ENCODE data around the gene CUEDC1.
A peak's percentile ranks its signal among the peaks of the same experiment; 100 is the strongest.

The CUEDC1 gene, protein sequence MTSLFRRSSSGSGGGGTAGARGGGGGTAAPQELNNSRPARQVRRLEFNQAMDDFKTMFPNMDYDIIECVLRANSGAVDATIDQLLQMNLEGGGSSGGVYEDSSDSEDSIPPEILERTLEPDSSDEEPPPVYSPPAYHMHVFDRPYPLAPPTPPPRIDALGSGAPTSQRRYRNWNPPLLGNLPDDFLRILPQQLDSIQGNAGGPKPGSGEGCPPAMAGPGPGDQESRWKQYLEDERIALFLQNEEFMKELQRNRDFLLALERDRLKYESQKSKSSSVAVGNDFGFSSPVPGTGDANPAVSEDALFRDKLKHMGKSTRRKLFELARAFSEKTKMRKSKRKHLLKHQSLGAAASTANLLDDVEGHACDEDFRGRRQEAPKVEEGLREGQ

DNA sequence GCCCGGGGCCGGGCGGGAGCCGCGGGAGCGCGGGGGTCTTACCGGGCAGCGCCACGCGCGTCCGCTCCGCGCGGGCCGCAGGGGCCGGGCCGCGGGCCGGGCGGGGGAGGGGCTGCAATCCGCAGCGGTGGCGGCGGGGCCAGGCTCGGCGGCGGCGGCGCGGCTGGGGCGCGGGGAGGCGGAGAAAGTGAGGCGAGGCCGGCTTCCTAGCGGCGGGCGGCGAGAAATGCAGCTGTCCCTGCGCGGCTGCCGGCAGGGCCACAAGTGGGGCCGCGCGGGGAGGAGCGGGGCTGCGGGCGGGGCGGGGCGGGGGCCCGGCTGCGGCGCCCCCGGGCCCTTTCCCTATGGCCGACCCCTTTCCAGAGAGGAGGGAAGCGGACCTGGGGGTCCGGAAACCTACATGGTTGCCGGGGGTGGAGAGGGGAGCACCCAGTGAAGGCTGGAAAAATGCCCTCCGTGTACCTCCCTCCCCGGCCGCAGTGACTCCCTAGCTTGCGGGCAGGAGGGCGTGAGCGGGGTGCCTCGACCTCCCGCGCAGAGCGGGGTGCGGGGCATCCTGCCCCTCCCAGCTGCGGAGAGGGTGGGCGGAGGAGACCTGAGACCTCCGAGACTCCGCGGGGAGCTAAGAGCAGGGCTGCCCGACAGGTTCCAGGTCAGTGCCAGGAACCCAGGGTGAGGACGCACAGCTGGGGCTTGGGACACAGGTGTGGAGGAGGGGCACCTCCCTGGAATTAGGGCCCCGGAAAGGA is at the start of gene CUEDC1:
TSS of gene CUEDC1 (minus strand) at position 230 of the 749 bp plus-strand sequence. CDS start 69,848 bp downstream, outside the sequence.
- peak within 1 kb of the TSS in 1 of 2 experiments; percentile 43; a peak in 2 of 4 replicates for H3K4me3 ChIP-seq (ENCODE audit: low read depth in 1 of 2, low read length in 2 of 2)
- peak within 1 kb of the TSS; percentile 15; the same call in 1 of the 2 replicates for H3K9ac ChIP-seq (ENCODE audit: low read depth, low read length)
- no peaks in the 10 kb centered on the region for H3K79me2 ChIP-seq (ENCODE audit: insufficient read depth, low read length)
- H3K4me2 ChIP-seq (ENCODE audit: insufficient read depth, low read length) = peak within 1 kb of the TSS; percentile 64
- no peak within 1 kb of the TSS for H2AFZ ChIP-seq (ENCODE audit: low read depth, low read length)
- TF ChIP-seq EZH2 (IDR thresholded peaks at IDR 0.05; ENCODE audit: borderline replicate concordance, low read depth, low read length, severe bottlenecking) = peak; percentile 88
- TF ChIP-seq, protein P1, sequence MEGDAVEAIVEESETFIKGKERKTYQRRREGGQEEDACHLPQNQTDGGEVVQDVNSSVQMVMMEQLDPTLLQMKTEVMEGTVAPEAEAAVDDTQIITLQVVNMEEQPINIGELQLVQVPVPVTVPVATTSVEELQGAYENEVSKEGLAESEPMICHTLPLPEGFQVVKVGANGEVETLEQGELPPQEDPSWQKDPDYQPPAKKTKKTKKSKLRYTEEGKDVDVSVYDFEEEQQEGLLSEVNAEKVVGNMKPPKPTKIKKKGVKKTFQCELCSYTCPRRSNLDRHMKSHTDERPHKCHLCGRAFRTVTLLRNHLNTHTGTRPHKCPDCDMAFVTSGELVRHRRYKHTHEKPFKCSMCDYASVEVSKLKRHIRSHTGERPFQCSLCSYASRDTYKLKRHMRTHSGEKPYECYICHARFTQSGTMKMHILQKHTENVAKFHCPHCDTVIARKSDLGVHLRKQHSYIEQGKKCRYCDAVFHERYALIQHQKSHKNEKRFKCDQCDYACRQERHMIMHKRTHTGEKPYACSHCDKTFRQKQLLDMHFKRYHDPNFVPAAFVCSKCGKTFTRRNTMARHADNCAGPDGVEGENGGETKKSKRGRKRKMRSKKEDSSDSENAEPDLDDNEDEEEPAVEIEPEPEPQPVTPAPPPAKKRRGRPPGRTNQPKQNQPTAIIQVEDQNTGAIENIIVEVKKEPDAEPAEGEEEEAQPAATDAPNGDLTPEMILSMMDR (IDR thresholded peaks at IDR 0.05; ENCODE audit: borderline replicate concordance, extremely low read depth, low read length, poor library complexity, severe bottlenecking) = peak; percentile 36
- peak; percentile 80 for ATAC-seq (ENCODE audit: insufficient read depth, low read depth)
- no peaks in the 10 kb centered on the region for H3K9me3 ChIP-seq (ENCODE audit: insufficient read depth, low read length, severe bottlenecking)
- H3K27me3 ChIP-seq (ENCODE audit: insufficient read depth, low read length, poor library complexity) = peaks cover 55% of the 10 kb centered on the region
- no peak within 1 kb of the TSS for H3K27ac ChIP-seq (ENCODE audit: low read length)
- H3K4me1 ChIP-seq (ENCODE audit: insufficient read depth, low read length) = peaks cover 19% of the 10 kb centered on the region
- H3K36me3 ChIP-seq (ENCODE audit: insufficient read depth, low read length) = no peaks in the 10 kb centered on the region
- peak; percentile 66 for DNase-seq
- peaks cover 30% of the 10 kb centered on the region for H4K20me1 ChIP-seq (ENCODE audit: insufficient read depth, low read length)

DNA sequence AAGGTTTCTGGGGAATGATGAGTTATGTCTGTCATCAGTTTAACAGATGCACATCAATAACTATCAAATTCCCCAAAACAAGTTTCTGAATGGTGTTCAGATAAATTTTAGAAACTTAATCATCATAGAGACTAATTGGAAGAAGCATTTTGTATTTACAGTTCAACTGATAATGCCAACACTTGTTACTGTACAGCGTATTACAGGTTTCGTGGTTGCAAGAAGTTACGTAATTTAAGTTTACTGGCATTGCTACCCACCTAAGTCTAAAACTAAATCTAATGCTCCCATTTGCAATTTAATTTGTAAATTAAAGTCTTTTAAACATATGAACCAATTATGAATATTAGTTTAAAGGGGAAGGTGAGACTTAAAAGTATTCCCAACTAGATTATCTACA is 48.8 kb upstream of the CUEDC1 start:
- peak overlapping the region; percentile 6; the same call in 1 of the 2 replicates for H3K27ac ChIP-seq (ENCODE audit: low read length)
- peak overlapping the region; percentile 84 for H3K4me2 ChIP-seq (ENCODE audit: insufficient read depth, low read length)
- no peak for ATAC-seq (ENCODE audit: insufficient read depth, low read depth)
- no peak for DNase-seq
- H3K36me3 ChIP-seq (ENCODE audit: insufficient read depth, low read length) = peaks cover 72% of the 10 kb centered on the region
- H3K9me3 ChIP-seq (ENCODE audit: insufficient read depth, low read length, severe bottlenecking) = no peaks in the 10 kb centered on the region
- H3K9ac ChIP-seq (ENCODE audit: low read depth, low read length) = peak overlapping the region; percentile 97
- H3K4me1 ChIP-seq (ENCODE audit: insufficient read depth, low read length) = peaks cover 54% of the 10 kb centered on the region
- no peaks in the 10 kb centered on the region for H3K27me3 ChIP-seq (ENCODE audit: insufficient read depth, low read length, poor library complexity)
- peak overlapping the region; percentile 0 to 77; a peak in 1 of 4 replicates for H3K4me3 ChIP-seq (ENCODE audit: low read depth in 1 of 2, low read length in 2 of 2)
- TF ChIP-seq, protein P1 (IDR thresholded peaks at IDR 0.05; ENCODE audit: borderline replicate concordance, extremely low read depth, low read length, poor library complexity, severe bottlenecking) = no peak
- TF ChIP-seq EZH2 (IDR thresholded peaks at IDR 0.05; ENCODE audit: borderline replicate concordance, low read depth, low read length, severe bottlenecking) = no peak
- peaks cover 66% of the 10 kb centered on the region for H4K20me1 ChIP-seq (ENCODE audit: insufficient read depth, low read length)
- peaks cover 61% of the 10 kb centered on the region for H3K79me2 ChIP-seq (ENCODE audit: insufficient read depth, low read length)
- no peak overlapping the region for H2AFZ ChIP-seq (ENCODE audit: low read depth, low read length)

DNA sequence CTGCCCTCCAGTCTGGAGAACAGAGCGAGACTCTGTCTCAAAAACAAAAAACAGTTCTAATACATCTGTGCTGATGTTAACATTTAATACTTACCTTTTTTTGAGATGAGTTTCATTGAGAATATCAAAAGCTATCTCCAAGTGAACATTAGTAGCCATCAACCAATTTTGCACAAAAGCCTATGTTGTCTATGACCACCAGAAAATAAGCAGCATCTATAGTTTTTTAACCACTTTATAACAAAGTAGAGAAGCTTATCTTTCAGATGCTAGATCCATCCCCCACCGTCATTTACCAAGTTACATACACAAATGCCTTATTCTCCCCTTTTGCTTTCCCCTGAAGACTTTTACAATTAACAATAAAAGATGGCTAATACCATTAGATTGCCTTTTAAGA is 47.8 kb upstream of the CUEDC1 start:
- ATAC-seq (ENCODE audit: insufficient read depth, low read depth) (no peak), DNase-seq (no peak)
- no peak overlapping the region for H2AFZ ChIP-seq (ENCODE audit: low read depth, low read length)
- H3K9me3 ChIP-seq (ENCODE audit: insufficient read depth, low read length, severe bottlenecking) = no peaks in the 10 kb centered on the region
- peak overlapping the region; percentile 84; the same call in 1 of the 2 replicates for H3K4me2 ChIP-seq (ENCODE audit: insufficient read depth, low read length)
- peak overlapping the region in 1 of 2 experiments; percentile 2; a peak in 1 of 4 replicates for H3K4me3 ChIP-seq (ENCODE audit: low read depth in 1 of 2, low read length in 2 of 2)
- H3K27me3 ChIP-seq (ENCODE audit: insufficient read depth, low read length, poor library complexity) = no peaks in the 10 kb centered on the region
- H3K27ac ChIP-seq (ENCODE audit: low read length) = no peak overlapping the region
- peaks cover 74% of the 10 kb centered on the region for H4K20me1 ChIP-seq (ENCODE audit: insufficient read depth, low read length)
- peaks cover 58% of the 10 kb centered on the region for H3K79me2 ChIP-seq (ENCODE audit: insufficient read depth, low read length)
- TF ChIP-seq EZH2 (IDR thresholded peaks at IDR 0.05; ENCODE audit: borderline replicate concordance, low read depth, low read length, severe bottlenecking) = no peak
- TF ChIP-seq, protein P1 (IDR thresholded peaks at IDR 0.05; ENCODE audit: borderline replicate concordance, extremely low read depth, low read length, poor library complexity, severe bottlenecking) = no peak
- peaks cover 82% of the 10 kb centered on the region for H3K36me3 ChIP-seq (ENCODE audit: insufficient read depth, low read length)
- 0 out of 2 replicates have a peak overlapping the region, but pooled peaks have one; percentile 2 for H3K9ac ChIP-seq (ENCODE audit: low read depth, low read length)
- H3K4me1 ChIP-seq (ENCODE audit: insufficient read depth, low read length) = peaks cover 48% of the 10 kb centered on the region

Data from DND-41 (cell line).